ENCODE data around the gene OXLD1.

OXLD1 gene

GRCh38 chr17:81648013-81648706, 18.2 kb downstream of the OXLD1 start:
- no peaks in the 10 kb centered on the region for H3K9me3 ChIP-seq (ENCODE audit: control insufficient read depth, insufficient read depth, low read depth, low read length)
- ChIA-PET CTCF (no interaction called here), POLR2A (interaction anchor here (0.6 to 2.0 kb wide), 2 partner anchors 17 to 32 kb away, joined by 5 to 10 read pairs; no protein-coding TSS in a partner anchor)
- no peak overlapping the region for H3K4me3 ChIP-seq (ENCODE audit: low read depth, low read length)
- H3K4me1 ChIP-seq (ENCODE audit: control insufficient read depth, insufficient read depth, low read length): no peaks in the 10 kb centered on the region
- H3K36me3 ChIP-seq (ENCODE audit: control insufficient read depth in 2 of 2, insufficient read depth in 1 of 2, low read length in 2 of 2): peaks cover 0 to 6% of the 10 kb centered on the region in 2 experiments; a peak in 1 of 3 replicates
- TF ChIP-seq ZNF785 (tag by site-specific recombination; IDR thresholded peaks at IDR 0.05) (no peak), SALL2 (tag by site-specific recombination; IDR thresholded peaks at IDR 0.05; ENCODE audit: borderline replicate concordance) (no peak), ZNF776 (tag by site-specific recombination; IDR thresholded peaks at IDR 0.05; ENCODE audit: borderline replicate concordance) (no peak), ZNF221 (tag by site-specific recombination; IDR thresholded peaks at IDR 0.05; ENCODE audit: borderline replicate concordance) (no peak), ZNF830 (tag by site-specific recombination; IDR thresholded peaks at IDR 0.05; ENCODE audit: low read depth) (no peak), ZNF768 (tag by site-specific recombination; IDR thresholded peaks at IDR 0.05) (no peak), ZNF341 (tag by site-specific recombination; IDR thresholded peaks at IDR 0.05; ENCODE audit: low read depth) (no peak), PBX3 (CRISPR knock-in tag; IDR thresholded peaks at IDR 0.05) (no peak), PRDM10 (tag by site-specific recombination; IDR thresholded peaks at IDR 0.05) (no peak), TCF7L2 (IDR thresholded peaks at IDR 0.05; ENCODE audit: borderline replicate concordance, low read depth, low read length) (no peak), SCRT1 (tag by site-specific recombination; IDR thresholded peaks at IDR 0.05; ENCODE audit: borderline replicate concordance) (no peak), PRDM6 (tag by site-specific recombination; IDR thresholded peaks at IDR 0.05) (no peak), ZBTB20 (tag by site-specific recombination; IDR thresholded peaks at IDR 0.05) (no peak), ZNF133 (tag by site-specific recombination; IDR thresholded peaks at IDR 0.05) (no peak), ZNF677 (tag by site-specific recombination; IDR thresholded peaks at IDR 0.05) (no peak), ZNF514 (tag by site-specific recombination; IDR thresholded peaks at IDR 0.05) (no peak), ZBTB1 (tag by site-specific recombination; IDR thresholded peaks at IDR 0.05) (no peak), ZNF366 (tag by site-specific recombination; conservative IDR thresholded peaks at IDR 0.05) (no peak), ZNF670 (tag by site-specific recombination; IDR thresholded peaks at IDR 0.05; ENCODE audit: low read depth) (no peak), ZNF626 (tag by site-specific recombination; IDR thresholded peaks at IDR 0.05) (no peak)
- no peak overlapping the region for H3K27ac ChIP-seq (ENCODE audit: extremely low read depth, low read depth, low read length)
